ENCODE results near the gene CCDC192.

DNA sequence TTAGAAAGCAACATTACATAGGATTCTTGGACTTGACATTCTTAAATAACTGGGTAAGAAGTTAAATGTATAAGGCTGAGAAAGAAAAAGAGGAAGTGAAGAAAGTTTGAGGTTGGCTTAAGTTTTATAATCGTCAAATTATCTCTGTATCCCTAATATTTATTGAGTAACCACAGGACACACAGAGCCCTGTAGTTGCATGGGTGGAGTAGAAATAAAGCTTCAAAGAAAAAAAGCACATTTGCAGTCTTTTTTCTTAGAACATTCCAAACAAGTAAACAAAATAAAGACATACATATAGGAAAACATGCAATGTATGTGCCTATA, 137.0 kb downstream of the CCDC192 start:
- TF ChIP-seq POLR2A (IDR thresholded peaks at IDR 0.05): no peak
- no peak for TF ChIP-seq CTCF (IDR thresholded peaks at IDR 0.05)
- TF ChIP-seq POLR2AphosphoS5 (IDR thresholded peaks at IDR 0.05): no peak
- no peak for TF ChIP-seq EP300 (IDR thresholded peaks at IDR 0.05)

Data from suprapubic skin (tissue), 4 donors.